IMR-90 (cell line): ENCODE data around the gene NUP210L. TPM values are rescaled to one million over a fixed set of nuclear protein-coding genes. Genes with fewer than 3 reads are reported as not detected.
A peak's percentile ranks its signal among the peaks of the same experiment; 100 is the strongest.

Experiments
- ATAC-seq: fragments of 200-7000 bp; cut with Tn5 transposase; 2 replicates; pipeline ENCODE4 v1.9.1; 2020; ENCODE audit warnings: low read depth, mild to moderate bottlenecking, moderate library complexity
- BruUV-seq: library from RNA; stranded (reverse); fragments of 400-500 nt; replicated peaks from 2 replicates; lab custom pipeline; 2021; lab: Mats Ljungman, UMichigan
- CTCF ChIA-PET: fragments of 300-600 bp; formaldehyde crosslinking; extraction: SDS; loops from one replicate; lab custom pipeline; 2021; ENCODE audit warnings: antibody characterized with exemption; lab: Yijun Ruan, JAX
- POLR2A ChIA-PET: fragments of 300-600 bp; sonication (Branson Sonifier 250); formaldehyde crosslinking; loops from one replicate; lab custom pipeline; 2022; ENCODE audit warnings: antibody characterized with exemption; ENCODE audit not compliant: unreplicated experiment; lab: Charles Lee
- DNase-seq: peaks from one replicate; pipeline ENCODE4 v3.0.0; 2013
- H2AFZ ChIP-seq: replicated peaks from 2 replicates; pipeline ENCODE3; 2013; ENCODE audit warnings: low read length, mild to moderate bottlenecking; ENCODE audit not compliant: poor library complexity
- H2AK5ac ChIP-seq: 2 replicates; pipeline ENCODE4 v1.6.1; 2013; ENCODE audit warnings: low read depth, low read length, inconsistent platforms
- H2AK9ac ChIP-seq: replicated peaks from 2 replicates; pipeline ENCODE3; 2013; ENCODE audit warnings: mild to moderate bottlenecking, low read depth, low read length, moderate library complexity; ENCODE audit not compliant: poor library complexity
- H2BK120ac ChIP-seq: 2 replicates; pipeline ENCODE4 v1.6.1; 2013; ENCODE audit warnings: low read depth, low read length, inconsistent platforms
- H2BK15ac ChIP-seq: 3 replicates; pipeline ENCODE4 v1.6.1; 2013; ENCODE audit warnings: low read depth, low read length, inconsistent platforms
- H2BK20ac ChIP-seq: 2 replicates; pipeline ENCODE4 v1.6.1; 2013; ENCODE audit warnings: low read depth, mild to moderate bottlenecking, inconsistent platforms, low read length, moderate library complexity
- H2BK5ac ChIP-seq: 2 replicates; pipeline ENCODE4 v1.6.1; 2013; ENCODE audit warnings: mild to moderate bottlenecking, low read depth, low read length, inconsistent platforms; ENCODE audit not compliant: poor library complexity, severe bottlenecking
- H3K14ac ChIP-seq: replicated peaks from 2 replicates; pipeline ENCODE4 v1.6.1; 2013; ENCODE audit warnings: low read depth, low read length, inconsistent platforms
- H3K18ac ChIP-seq: 2 replicates; pipeline ENCODE4 v1.6.1; 2013; ENCODE audit warnings: low read depth, low read length, control low read depth
- H3K23ac ChIP-seq: 2 replicates; pipeline ENCODE4 v1.6.1; 2013; ENCODE audit warnings: low read depth, low read length, inconsistent platforms
- H3K27ac ChIP-seq: 2 replicates; pipeline ENCODE4 v1.5.1; 2013; ENCODE audit warnings: mild to moderate bottlenecking, control low read depth, low read length; ENCODE audit not compliant: insufficient read depth
- H3K27me3 ChIP-seq: 2 replicates; pipeline ENCODE4 v1.6.1; 2013; ENCODE audit warnings: low read length; ENCODE audit not compliant: control insufficient read depth, insufficient read depth
- H3K36me3 ChIP-seq: 2 replicates; pipeline ENCODE4 v1.6.1; 2013; ENCODE audit warnings: low read length, mixed read lengths; ENCODE audit not compliant: control insufficient read depth, insufficient read depth
- H3K4ac ChIP-seq: 2 replicates; pipeline ENCODE4 v1.6.1; 2013; ENCODE audit warnings: low read depth, low read length, inconsistent platforms
- H3K4me1 ChIP-seq: 2 replicates; pipeline ENCODE4 v1.6.1; 2013; ENCODE audit warnings: low read length, mixed read lengths; ENCODE audit not compliant: control insufficient read depth, insufficient read depth
- H3K4me2 ChIP-seq: 2 replicates; pipeline ENCODE4 v1.6.1; 2013; ENCODE audit warnings: low read depth, mild to moderate bottlenecking, control low read depth, low read length, moderate library complexity
- H3K4me3 ChIP-seq: 2 replicates; pipeline ENCODE4 v1.5.1; 2013; ENCODE audit warnings: low read depth, mild to moderate bottlenecking, control low read depth, low read length, moderate library complexity; ENCODE audit not compliant: insufficient read depth
- H3K56ac ChIP-seq: 2 replicates; pipeline ENCODE4 v1.6.1; 2013; ENCODE audit warnings: low read length, inconsistent platforms; ENCODE audit not compliant: insufficient read depth; ENCODE audit errors: extremely low read depth
- H3K79me1 ChIP-seq, 2 experiments: 2 replicates each; pipeline ENCODE4 v1.6.1; 2013; ENCODE audit warnings: low read length in 2 of 2, inconsistent platforms in 1 of 2, low read depth in 1 of 2
- H3K9ac ChIP-seq: 2 replicates; pipeline ENCODE4 v1.6.1; 2013; ENCODE audit warnings: low read depth, low read length, control low read depth
- H3K9me1 ChIP-seq: 2 replicates; pipeline ENCODE4 v1.6.1; 2013; ENCODE audit warnings: low read length, inconsistent platforms; ENCODE audit not compliant: insufficient read depth
- H3K9me3 ChIP-seq: 2 replicates; pipeline ENCODE4 v1.6.1; 2013; ENCODE audit warnings: low read length; ENCODE audit not compliant: control insufficient read depth, insufficient read depth
- H4K20me1 ChIP-seq: 2 replicates; pipeline ENCODE4 v1.6.1; 2013; ENCODE audit warnings: low read length, inconsistent platforms; ENCODE audit not compliant: insufficient read depth
- H4K5ac ChIP-seq: 2 replicates; pipeline ENCODE4 v1.6.1; 2013; ENCODE audit warnings: mild to moderate bottlenecking, low read depth, low read length, control low read depth
- H4K8ac ChIP-seq, 2 experiments: 2 replicates each; pipeline ENCODE4 v1.6.1; 2013; ENCODE audit warnings: low read depth in 2 of 2, low read length in 2 of 2, control low read depth in 1 of 2, inconsistent platforms in 1 of 2
- H4K91ac ChIP-seq: 2 replicates; pipeline ENCODE4 v1.6.1; 2013; ENCODE audit warnings: low read depth, low read length, inconsistent platforms; ENCODE audit not compliant: insufficient read depth
- CEBPB ChIP-seq: IDR thresholded peaks from 2 replicates; pipeline ENCODE4 v1.6.1; 2012; ENCODE audit warnings: low read depth, low read length, improper control_type of control experiment
- MAFK ChIP-seq: IDR thresholded peaks from 2 replicates; pipeline ENCODE4 v1.6.1; 2012; ENCODE audit warnings: low read depth, low read length, improper control_type of control experiment
- RCOR1 ChIP-seq: IDR thresholded peaks from 2 replicates; pipeline ENCODE4 v1.6.1; 2012; ENCODE audit warnings: mild to moderate bottlenecking, low read length, improper control_type of control experiment; ENCODE audit not compliant: insufficient replicate concordance
- WGBS, 2 experiments: methylation state at CpG; one replicate each; pipeline versions ENCODE4 v1.1.5 to v1.1.7; 2013; ENCODE audit warnings: missing lambda C conversion rate in 2 of 2; ENCODE audit not compliant: insufficient read length in 1 of 2; ENCODE audit errors: extremely low coverage in 2 of 2; 5-methylcytosine and 5-hydroxymethylcytosine counted together
- dilution Hi-C: fragments of 300-500 bp; cut with HindIII; formaldehyde crosslinking; loops from one replicate; pipeline ENCODE4 v1.14.3; 2018; ENCODE audit warnings: low sequenced_read_pairs; ENCODE audit not compliant: unreplicated experiment
- in situ Hi-C: fragments of 300-500 bp; cut with MboI; formaldehyde crosslinking; loops from 3 replicates; pipeline ENCODE4 v1.14.3; 2019; ENCODE audit warnings: low sequenced_read_pairs, inconsistent platforms, mixed read lengths
- intact Hi-C: fragments of 100-400 bp; cut with micrococcal nuclease; formaldehyde crosslinking; loops from 2 replicates; pipeline ENCODE4 v1.10.0; 2022
- polyA plus RNA-seq, 3 experiments: library from polyadenylated mRNA; depleted of rRNA; stranded (reverse); fragments of >200 nt; gene quantifications; 2 replicates each; pipeline ENCODE4 v1.2.3, GENCODE V29; 2012; ENCODE audit warnings: low replicate concordance in 1 of 3
- total RNA-seq: library from RNA; depleted of rRNA; stranded (reverse); fragments of >200 nt; gene quantifications from 2 replicates; pipeline ENCODE4 v1.2.3, GENCODE V29; 2012

NUP210L gene
- total and polyA plus RNA-seq, 2 of the 4 experiments (the other 2 are of a cell fraction) = under 0.01 to 0.02 TPM

DNA sequence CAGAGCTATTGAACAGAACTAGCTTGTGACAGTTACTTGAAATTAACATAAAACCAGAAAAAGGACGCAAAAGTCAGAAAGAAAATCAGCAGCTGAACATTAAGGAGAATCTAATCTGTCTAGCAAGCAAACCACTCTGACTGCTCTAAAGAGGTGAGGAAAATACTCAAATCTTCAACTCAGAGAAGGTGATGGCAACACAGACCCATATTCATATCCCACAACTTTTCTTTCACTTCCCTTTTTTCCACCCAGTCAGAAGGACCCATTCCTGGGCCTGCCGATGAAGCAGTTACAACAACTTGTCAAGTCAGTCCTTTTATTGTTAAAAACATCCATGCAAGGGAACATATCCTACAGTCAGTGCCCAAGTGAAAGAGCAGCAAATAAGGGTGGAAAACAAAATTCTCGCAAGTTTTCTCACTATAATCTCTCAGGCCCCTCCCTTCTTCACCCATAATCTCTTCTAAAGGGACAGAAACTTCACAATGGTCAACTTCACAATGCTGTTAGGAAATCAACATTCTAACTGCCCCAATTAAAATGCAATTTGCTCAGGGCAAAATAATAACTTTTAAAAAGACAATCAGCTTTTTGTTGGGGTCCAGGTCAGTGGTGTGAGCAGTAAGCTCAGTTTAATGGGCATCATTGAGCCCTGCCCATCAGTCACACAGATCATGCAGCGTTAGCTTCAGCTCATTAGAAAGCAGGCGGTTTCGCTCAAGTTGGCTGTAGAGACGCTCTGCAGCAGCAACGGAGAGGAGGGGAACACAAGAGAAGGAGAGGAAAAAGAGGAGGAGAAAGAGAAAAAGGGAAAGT lies 3.6 kb upstream of the NUP210L start (continued):
- TF ChIP-seq RCOR1 = no peak

GRCh38 chr1:154157520-154158306 lies 2.8 kb upstream of the NUP210L start:
- ChIA-PET CTCF (no interaction called here), POLR2A (interaction anchor here (1.0 kb wide), 1 partner anchor 167 kb away, joined by 3 read pairs; the partner anchor contains the start of gene RPS27)
- Histone ChIP-seq H3K4me3 (no peak overlapping the region), H2BK20ac (no peak overlapping the region), H3K23ac (no peak overlapping the region), H3K36me3 (peaks cover 39% of the 10 kb centered on the region), H3K4ac (no peak overlapping the region), H3K9ac (no peak overlapping the region), H2AFZ (no peak overlapping the region), H4K91ac (no peak overlapping the region), H3K18ac (no peak overlapping the region), H4K20me1 (peaks cover 24% of the 10 kb centered on the region), H3K14ac (no peak overlapping the region), H3K4me1 (peaks cover 8% of the 10 kb centered on the region), H3K79me1 (peaks cover 26 to 51% of the 10 kb centered on the region in 2 experiments), H2BK120ac (no peak overlapping the region), H2AK5ac (no peak overlapping the region), H3K4me2 (no peak overlapping the region), H2BK5ac (no peak overlapping the region), H3K27me3 (no peaks in the 10 kb centered on the region), H3K9me3 (no peaks in the 10 kb centered on the region), H3K56ac (no peak overlapping the region), H4K5ac (peak overlapping the region; percentile 59; the same call in 1 of the 2 replicates), H3K9me1 (peaks cover 9% of the 10 kb centered on the region), H3K27ac (peak overlapping the region; percentile 57; the same call in 1 of the 2 replicates), H4K8ac (no peak overlapping the region), H2AK9ac (no peak overlapping the region), H2BK15ac (no peak overlapping the region)
- WGBS, 2 experiments = 73% methylated on average over 2 of the region's 7 CpGs; no CpG with 5 or more reads in 1 of the 2 experiments
- intact Hi-C loops = loop anchor here (2.0 kb wide), 1 partner anchor 167 kb away; the partner anchor contains the start of gene RPS27
- TF ChIP-seq CEBPB (0 out of 2 replicates have a peak, but pooled peaks have one; percentile 34), MAFK (no peak)
- DNase-seq = peak; percentile 31
- peak; percentile 7; the same call in 1 of the 2 replicates for ATAC-seq
- dilution Hi-C loops = no loop called here
- in situ Hi-C loops = no loop called here
- no TSS peak for BruUV-seq
